NK-92 (cell line): Measurements from ENCODE around the gene TBL1XR1.
"Not testable (repeated sequence)": the region's sequence is repeated elsewhere in the genome, so short reads cannot be mapped to it uniquely, and the experiment has no call there.

Experiments used
- DNase-seq: peaks from one replicate; lab custom pipeline; 2025; ENCODE audit not compliant: unreplicated experiment; lab: John Stamatoyannopoulos, UW

The TBL1XR1 gene

DNA sequence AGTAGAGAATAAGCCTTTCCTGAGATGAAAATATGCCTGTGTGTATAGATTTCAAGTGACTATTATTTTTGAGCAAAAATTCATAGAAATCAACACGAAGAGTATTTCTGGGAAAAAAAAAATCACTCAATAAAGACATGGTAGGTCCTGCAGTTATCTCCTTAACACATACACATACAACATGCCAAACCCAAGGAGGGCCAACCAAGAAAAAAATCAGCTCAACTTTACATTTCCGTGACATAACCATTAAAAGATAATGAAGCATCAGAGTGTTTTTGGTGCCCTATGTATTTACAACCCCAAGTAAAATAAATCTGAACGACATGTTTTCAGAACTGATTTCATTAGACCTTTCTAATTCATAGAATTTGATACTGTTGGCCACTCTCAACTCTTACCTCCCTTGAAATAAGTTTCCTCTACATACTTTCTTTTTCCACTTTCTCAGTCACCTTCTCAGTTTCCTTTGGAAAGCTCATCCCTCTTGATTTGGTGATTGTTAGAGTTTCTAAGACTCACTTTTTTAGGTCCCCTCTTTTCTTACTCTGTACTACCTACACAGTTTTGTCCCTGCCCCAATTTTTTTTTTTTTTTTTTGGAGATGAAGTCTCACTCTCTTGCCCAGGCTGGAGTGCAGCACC lies 162.3 kb downstream of the TBL1XR1 start:
- DNase-seq: no peak

DNA sequence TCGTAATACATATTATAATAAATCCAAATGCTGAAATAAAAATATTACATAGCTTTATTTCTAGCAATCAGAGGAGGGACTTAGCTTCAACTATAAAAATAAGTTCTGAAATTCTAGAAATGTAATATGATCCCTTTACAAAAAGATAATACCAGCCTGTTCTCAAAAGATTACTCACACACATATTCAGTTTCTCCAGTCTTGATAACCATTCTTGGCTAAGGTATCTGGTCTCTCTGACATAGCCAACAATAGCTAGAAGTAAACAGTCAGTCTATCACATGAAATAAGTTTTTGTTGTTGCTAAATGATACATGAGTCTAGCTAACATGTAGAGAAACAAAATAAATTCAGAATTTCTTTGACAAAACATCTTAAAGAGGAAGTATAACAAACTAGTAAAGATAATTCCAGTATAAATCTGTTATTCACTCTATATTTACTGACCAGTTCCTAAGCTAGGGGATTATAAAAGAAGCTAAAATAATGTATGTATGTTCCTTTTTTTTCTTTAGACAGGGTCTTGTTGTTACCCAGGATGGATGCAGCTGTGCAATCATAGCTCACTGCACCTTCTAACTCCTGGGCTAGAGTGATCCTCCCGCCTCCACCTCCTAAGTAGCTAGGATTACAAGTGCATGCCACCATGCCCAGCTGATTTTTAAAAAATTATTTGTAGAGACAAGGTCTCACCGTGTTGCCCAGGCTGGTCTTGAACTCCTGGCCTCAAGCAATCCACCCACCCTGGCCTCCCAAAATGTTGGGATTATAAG lies 170.6 kb downstream of the TBL1XR1 start:
- DNase-seq: no peak

DNA sequence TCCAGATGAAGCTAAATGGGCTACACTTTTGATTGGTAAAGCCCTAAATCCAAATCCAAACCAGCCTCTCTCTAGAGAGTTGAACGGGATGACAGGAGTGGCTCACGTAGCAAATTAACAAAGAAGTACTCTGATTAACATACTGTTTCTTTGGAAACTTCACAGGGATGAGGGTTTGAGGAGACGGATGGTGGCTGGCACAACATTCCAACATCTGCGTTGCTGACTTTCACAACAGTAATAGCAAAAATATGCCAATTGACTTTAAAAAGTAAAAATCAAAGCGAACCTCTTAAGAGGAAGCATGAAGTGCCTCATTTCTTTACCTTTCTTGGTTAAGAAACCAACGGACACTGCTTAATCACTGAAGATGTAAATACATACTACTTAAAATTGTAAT lies 181.4 kb downstream of the TBL1XR1 start:
- DNase-seq: no peak

DNA sequence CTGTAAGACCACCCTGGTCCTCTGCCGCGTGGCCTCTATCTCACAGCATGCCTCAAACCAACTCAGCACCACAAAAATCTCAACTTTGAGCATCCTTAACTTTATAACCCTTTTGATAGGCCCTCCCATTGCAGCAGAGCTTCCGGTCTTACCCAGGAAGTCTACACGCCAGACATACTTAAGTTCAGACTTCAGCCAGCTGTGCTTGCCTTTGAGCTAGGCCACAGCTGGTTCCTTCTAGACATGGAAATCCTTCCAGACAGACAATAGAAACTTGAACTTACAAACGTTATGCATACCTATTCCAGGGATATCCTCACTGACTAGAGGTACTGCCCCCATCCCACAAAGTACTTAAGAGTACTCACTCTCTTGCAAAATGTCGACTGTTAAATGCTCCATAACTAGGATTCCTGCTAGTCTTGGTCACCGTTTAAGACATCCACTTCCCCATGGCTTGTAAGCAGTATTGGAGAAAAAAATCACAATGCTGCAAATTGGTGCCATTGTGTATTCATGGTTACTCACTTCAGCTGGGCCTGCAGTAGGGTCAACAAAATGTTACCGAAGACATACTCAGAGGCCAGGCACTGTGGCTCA lies 183.5 kb downstream of the TBL1XR1 start:
- DNase-seq: no peak

DNA sequence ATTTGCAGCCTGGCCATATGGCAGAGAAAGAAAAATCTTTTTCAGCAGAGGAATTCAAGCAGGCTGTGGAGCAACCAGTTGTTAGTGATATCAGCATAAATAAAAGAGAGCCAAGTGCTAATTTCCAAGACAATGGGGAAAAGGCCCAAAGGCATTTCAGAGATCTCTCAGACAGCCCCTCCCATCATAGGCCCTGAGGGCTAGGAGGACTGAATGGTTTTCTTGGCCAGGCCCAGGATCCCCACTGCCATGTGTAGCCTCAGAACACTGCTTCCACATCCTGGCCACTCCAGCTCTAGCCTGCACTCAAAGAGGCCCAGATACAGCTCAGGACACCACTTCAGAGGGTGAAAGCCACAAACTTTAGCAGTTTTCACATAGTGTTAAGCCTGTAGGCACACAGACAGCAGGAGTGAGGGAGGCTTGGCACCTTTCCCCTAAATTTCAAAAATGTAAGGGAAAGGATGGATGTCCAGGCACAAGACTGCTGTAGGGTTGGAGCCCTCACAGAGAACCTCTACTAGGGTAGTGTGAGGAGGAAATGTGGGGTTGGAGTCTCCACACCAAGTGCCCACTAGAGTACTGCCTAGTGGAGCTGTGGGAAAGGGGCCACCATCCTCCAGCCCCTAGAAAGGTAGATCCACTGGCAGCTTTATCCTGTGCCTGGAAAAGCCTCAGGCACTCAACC lies 191.4 kb downstream of the TBL1XR1 start:
- DNase-seq: no peak

DNA sequence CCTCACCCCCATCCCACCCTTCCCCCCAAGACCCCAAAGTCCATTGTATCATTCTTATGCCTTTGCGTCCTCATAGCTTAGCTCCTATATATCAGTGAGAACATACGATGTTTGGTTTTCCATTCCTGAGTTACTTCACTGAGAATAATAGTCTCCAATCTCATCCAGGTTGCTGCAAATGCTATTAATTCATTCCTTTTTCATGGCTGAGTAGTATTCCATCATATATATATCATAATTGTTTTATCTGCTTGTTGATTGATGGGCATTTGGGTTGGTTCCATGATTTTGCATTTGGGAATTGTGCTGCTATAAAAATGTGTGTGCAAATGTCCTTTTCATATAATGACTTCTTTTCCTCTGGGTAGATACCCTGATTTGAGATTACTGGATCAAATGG lies 197.1 kb downstream of the TBL1XR1 start:
- not testable (repeated sequence) for DNase-seq

DNA sequence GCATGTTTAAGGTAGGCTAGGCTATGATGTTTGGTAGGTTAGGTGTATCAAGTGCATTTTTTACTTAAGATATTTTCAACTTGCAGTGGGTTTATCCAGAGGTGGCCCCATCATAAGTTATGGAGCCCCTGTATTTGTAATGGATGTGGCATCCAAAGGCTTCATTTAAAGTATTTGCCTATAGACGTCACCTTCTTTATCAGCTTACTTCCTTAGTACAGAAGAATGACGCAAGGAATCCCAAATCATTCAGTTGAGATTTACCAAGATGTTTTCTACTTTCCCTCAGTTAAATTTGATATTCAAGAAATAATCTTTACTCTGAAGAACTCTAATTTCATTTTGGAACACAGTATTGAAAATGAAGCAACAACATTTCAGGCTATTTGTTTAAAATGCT lies 201.3 kb downstream of the TBL1XR1 start:
- DNase-seq: no peak

DNA sequence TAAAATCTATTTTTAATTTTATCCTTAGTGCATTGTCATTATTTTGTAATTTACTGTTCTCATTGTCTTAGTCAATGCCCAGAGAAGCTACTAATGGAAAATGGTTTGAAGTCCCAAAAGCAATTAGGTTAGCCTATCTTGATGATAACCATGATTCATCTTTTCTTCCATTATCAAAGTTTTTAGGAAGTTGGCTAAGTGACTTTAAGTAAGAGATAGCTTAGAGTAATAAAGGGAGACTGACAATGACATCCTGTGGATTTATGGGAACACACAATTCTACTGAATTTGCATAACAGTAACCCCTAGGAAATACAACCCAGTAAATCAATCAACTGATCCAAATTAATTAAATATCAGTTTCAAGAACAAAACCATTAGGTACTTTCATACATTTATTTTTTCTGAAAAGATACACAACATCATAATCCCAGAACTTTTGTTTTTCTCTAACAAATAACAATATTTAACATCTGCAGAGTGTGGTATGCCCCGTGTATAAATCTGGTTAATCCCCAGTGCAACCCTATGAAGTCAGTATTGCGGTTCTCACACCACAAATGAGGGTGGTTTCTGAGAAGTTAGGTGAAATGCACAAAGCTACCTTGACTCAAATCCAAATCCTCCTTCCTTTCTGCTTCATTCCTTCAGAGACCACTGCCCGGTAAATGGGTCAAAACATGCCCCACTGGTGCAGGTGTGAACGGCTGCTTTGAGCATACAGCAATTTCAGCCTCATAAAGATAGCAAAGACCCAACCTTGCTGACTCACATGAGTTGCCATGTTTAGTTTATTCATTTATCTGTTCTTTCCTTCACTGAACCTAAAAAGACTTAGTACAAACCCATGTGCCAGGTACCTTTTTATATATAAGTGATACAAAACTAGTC lies 202.1 kb downstream of the TBL1XR1 start:
- DNase-seq: no peak

DNA sequence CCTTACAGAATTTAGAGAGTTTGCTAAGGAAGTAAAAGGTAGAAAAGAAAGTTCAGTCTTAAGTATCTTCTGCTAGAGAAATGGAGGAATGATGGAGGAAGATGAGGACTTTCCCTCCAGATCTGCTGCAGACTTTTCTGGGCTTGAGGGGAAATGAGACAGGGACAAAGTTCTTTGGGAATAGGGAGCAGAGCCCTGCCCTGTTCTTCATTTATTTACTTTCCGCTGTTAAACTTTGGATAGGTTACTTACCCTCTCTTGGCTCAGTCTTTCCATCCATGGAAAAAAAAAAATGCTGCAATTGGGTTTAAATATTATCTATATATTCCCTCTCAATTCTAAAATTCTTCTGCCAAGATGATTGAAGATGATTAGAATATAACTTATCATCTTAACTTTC lies 202.9 kb downstream of the TBL1XR1 start:
- DNase-seq: no peak

DNA sequence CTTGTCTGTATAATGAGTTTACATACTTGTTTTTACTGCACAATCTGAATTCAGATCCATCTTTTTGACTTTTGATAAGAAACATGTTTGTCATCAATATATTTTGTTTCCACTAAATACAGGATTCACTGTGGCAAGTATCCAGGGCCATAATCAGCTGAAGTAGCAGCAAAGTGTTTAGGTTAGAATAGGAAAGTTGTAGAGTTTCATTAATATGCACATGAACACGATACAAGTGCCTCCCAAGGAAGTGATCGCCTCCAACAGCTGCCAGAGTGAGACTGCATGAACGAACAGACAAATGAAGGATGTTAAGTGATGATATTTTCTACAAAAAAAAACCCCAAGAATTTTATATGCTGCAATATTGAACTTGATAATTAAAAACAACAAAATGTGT lies 204.3 kb downstream of the TBL1XR1 start:
- DNase-seq: no peak

DNA sequence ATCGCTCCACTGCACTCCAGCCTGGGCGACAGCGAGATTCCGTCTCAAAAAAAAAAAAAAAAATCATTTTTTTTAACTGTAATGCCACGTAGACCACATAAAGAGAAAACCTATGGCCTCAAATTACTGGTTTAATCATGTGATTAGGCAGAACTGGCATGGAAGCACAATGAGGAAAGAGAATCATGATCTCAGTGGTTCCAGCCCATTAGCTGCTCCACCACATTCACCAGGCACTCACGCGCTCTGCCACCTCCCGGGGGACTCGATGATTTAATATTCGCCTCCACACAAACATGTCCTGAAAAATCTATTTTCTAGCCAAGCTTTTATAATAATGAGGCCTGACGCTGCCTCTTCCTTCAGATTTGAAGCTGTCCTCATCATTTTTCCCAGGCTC lies 204.7 kb downstream of the TBL1XR1 start:
- no peak for DNase-seq

DNA sequence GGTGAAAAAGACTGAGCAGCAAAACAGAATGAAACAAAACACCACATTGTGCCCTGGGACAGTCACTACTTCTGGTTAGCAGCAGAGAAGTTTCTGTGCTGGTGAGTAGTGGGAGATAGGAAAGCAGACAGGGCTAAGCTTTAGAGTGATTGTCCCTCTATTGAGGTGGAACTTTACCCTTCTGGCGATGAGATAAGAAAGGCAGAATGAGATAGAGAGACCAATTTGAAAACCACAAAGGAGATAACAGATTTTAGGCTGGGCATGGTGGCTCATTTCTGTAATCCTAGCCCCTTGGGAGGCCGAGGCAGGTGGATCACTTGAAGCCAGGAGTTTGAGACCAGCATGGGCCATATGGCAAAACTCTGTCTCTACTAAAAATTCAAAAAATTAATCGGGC lies 208.5 kb downstream of the TBL1XR1 start:
- no peak for DNase-seq

DNA sequence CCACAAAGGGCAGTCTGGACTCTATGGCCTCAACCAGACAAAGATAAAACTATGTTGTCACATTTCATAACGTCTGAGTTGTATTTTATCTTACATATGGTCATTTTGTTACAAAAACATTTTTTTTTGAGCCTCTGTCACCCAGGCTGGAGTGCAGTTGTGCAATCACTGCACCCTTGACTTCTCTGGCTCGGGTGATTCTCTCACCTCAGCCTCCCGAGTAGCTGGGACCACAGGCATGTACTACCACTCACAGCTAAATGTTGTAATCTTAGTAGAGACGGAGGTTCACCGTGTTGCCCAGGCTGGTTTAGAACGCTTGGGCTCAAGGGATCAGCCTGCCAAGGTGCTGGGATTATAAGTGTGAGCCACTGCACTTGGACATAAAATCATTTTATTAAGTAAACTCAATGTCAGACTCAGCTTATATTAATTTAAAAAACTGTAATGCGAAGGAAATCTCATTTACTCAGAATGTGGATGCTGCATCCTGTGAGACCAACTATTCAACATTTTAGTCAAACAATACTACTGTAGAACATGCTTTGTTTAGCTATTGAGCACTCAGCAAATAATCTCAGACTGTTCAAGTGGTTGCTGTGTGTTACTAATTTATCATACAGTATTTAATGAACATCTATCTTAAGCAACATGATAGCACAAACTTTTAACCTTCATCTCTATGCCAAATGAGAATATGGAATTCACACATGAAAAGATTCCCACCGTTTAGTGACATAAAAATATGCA lies 209.2 kb downstream of the TBL1XR1 start:
- DNase-seq: no peak

DNA sequence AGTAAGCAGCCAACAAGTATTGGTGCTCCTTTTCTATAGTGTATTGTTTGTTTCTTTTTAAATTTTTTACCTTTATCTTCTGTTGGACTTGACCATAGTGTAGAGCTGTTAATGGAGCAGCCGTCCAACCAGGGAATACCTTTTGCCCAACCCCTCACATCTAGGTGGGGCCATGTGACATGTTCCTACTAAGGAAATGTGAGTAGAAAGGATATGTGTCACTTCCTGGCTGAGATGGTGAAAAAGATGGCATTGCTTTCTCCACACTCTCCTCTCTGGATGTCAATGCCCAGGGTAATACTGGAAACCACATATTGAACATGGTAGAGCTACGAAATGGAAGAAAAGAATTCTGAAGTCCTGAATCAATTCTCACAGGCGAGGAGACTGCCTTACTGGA lies 218.8 kb downstream of the TBL1XR1 start:
- no peak for DNase-seq

DNA sequence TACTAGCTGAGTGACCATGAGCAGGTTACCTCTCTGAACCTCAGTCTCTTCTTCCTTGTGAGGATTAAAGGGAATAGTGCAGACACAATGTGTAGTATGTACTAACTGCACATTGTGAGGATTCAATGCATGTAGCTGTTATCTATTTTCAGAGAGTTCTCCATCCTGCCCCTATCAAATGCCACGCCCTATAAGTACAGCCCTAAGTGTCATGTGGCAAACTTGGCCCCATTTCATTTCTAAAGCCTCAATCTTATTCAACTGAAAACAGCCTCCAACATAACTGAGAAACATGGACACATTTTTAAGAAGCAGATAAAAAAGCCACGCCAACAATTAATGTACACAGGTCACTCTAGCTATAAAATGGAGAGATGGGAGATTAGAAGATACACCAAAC lies 220.0 kb downstream of the TBL1XR1 start:
- no peak for DNase-seq

DNA sequence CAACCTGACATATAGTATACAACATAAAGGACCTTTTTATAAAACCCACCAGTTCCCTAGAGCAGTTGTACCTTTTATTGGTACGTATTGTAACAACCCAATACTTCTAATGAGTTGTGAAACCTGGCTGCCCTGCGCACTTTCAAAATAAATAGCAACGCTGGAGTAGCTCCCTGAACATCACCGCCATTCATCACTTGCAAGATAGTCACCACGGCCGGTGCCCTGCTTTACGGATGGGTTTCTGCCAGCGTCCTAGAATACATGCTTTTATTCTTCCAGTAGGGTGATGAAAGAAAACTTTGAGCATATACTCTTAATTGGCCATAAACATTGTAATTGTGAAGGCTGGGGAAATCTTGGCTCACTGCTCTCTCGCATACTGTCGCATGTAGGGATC lies 220.7 kb downstream of the TBL1XR1 start:
- DNase-seq: no peak

DNA sequence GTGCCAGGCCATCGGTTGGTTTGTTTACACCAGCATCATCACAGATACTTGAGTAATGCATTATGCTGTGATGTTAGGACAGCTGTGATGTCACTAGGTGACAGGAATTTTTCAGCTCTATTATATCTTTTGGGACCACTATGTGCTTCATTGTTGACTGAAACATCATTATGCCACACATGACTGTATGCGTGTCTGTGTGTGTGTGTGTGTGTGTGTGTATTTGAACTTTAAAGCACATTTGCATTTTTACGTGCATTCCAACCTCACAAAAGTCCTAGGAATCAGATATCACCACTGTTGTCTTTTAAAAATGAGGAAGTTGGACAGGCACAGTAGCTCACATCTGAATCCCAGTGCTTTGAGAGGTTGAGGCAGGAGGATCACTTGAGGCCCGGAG lies 223.0 kb downstream of the TBL1XR1 start:
- no peak for DNase-seq

DNA sequence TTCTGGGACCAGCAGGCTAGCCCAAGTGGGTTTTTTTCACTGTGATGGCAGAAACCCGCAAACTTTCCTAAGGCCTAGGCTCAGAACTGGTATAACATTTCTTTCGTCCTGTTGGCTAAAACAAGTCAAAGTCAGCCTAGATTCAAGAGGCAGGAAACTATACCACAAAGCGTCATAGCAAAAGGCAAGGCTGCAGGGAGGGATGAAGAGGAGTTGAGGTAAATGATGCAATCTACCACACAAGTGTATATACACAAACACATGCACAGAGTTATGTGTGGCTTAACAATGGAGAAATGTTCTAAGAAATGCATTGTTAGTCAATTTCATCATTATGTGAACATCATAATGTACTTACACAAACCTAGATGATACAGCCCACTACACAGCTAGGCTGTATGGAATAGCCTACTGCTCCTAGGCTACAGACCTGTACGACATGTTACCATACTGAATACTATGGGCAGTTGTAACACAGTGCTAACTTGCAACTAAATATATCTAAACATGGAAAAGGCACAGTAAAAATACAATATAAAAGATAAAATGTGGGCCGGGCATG lies 225.6 kb downstream of the TBL1XR1 start:
- DNase-seq: no peak

DNA sequence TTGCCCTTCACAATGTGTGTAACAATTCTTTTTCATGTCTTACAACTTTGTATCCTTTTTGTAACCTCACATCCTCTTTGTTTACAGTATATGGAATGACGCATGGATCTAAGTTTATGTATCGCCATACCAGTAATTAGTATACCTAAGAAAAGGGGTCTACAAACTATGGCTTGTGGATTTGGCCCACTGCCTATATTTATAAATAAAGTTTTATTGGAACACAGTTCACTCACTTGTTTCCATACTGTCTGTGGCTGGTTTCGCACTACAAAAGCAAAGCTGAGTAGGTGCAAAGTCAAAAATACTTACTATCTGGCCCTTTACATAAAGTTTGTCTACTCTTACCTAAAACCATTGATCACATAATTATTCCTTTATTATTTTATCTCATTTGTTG lies 226.5 kb downstream of the TBL1XR1 start:
- DNase-seq: no peak

DNA sequence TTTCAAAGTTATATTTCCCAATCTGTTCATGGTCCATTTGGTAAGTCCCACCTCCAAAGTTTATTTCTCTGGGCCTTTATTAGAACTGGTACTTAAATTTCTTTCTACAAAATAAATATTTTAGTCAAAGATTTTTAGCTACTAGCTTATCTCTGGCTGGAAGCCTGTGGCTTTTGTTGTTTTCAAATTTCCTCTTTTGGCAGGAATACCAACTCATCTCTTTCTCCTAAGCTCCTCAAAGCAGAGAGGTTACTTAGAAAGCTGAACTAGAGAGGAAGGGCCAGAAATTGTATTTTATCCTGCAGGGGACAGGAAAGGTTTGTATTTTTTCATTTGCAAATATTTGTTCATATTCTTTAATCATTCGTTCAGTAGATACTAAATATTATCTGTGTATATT lies 227.8 kb downstream of the TBL1XR1 start:
- no peak for DNase-seq
